Gastrocnemius medialis (tissue), 4 donors: ENCODE measurements around the gene C2orf15. TPM values are rescaled to one million over a fixed set of nuclear protein-coding genes. Genes with fewer than 3 reads are reported as not detected.

Experiments used
- ATAC-seq, 2 donors: fragments of 150-250 bp; one replicate each; pipeline ENCODE4 v1.9.1; 2016
- DNase-seq, 2 donors: peaks; one replicate each; pipeline ENCODE4 v3.0.0-alpha.2; 2019
- H3K27ac ChIP-seq, 4 donors: fragments of 200-600 bp; sonication (generic); 1 replicate in 1 of 4; 2 replicates in 3 of 4; pipeline ENCODE4 v1.5.1; 2016 to 2018; ENCODE audit warnings: mild to moderate bottlenecking in 2 of 4, moderate library complexity in 1 of 4
- H3K27me3 ChIP-seq, 3 donors: fragments of 200-600 bp; sonication (generic) in 2 of 3; 1 replicate in 1 of 3; 2 replicates in 2 of 3; pipeline versions ENCODE4 v1.5.1 to v1.6.0; 2016 to 2019; ENCODE audit warnings: mild to moderate bottlenecking in 1 of 3, moderate library complexity in 1 of 3
- H3K36me3 ChIP-seq, 2 donors: fragments of 200-600 bp; sonication (generic) in 1 of 2; one replicate each; pipeline ENCODE4 v1.5.1; 2017 to 2018
- H3K4me1 ChIP-seq, 2 donors: fragments of 200-600 bp; sonication (generic) in 1 of 2; one replicate each; pipeline ENCODE4 v1.5.1; 2016 to 2017; ENCODE audit warnings: mild to moderate bottlenecking in 2 of 2
- H3K4me3 ChIP-seq, 4 donors: fragments of 200-600 bp; sonication (generic) in 3 of 4; 1 replicate in 1 of 4; 2 replicates in 3 of 4; pipeline ENCODE4 v1.5.1; 2016 to 2019; ENCODE audit warnings: mild to moderate bottlenecking in 2 of 4
- H3K9me3 ChIP-seq, 3 donors: fragments of 200-600 bp; sonication (generic) in 2 of 3; 1 replicate in 1 of 3; 2 replicates in 2 of 3; pipeline ENCODE4 v1.5.1; 2016 to 2019
- POLR2A ChIP-seq, 2 donors: fragments of 450-650 bp; IDR thresholded peaks; one replicate each; pipeline ENCODE4 v1.6.1; 2017; ENCODE audit warnings: antibody characterized with exemption in 2 of 2, mild to moderate bottlenecking in 2 of 2, moderate library complexity in 2 of 2
- in situ Hi-C, 4 donors: fragments of 200-750 bp; cut with MboI; loops; one replicate each; pipeline versions ENCODE4 v1.15.0 to v1.8.0; 2017; ENCODE audit warnings: low sequenced_read_pairs in 4 of 4
- intact Hi-C: fragments of 100-400 bp; cut with DNase I; formaldehyde crosslinking; loops from one replicate; pipeline ENCODE4 v1.15.1; 2023; ENCODE audit warnings: low total_unique reads
- total RNA-seq, 4 donors: library from RNA; depleted of rRNA; stranded (reverse); fragments of >200 nt; gene quantifications; one replicate each; pipeline versions ENCODE4 v1.1.0 to v1.2.3, GENCODE V29; 2016
- TF ChIP-seq, protein P1 (sequence below), 5 experiments: fragments of 450-650 bp in 3 of 5; fragments of 200-600 bp in 2 of 5; sonication (generic) in 2 of 5; IDR thresholded peaks in 4 of 5; conservative IDR thresholded peaks in 1 of 5; 1 replicate in 4 of 5; 2 replicates in 1 of 5; pipeline ENCODE4 v1.5.1; 2016 to 2019; ENCODE audit warnings: antibody characterized with exemption in 5 of 5, mild to moderate bottlenecking in 3 of 5, moderate library complexity in 3 of 5

The C2orf15 gene
- total RNA-seq, 4 donors from 2014 or later: not detected

- H3K27me3 ChIP-seq: no peaks in the 10 kb centered on the region
Measured at GRCh38 chr2:99139003-99139402, 2.5 kb upstream of the C2orf15 start.

DNA sequence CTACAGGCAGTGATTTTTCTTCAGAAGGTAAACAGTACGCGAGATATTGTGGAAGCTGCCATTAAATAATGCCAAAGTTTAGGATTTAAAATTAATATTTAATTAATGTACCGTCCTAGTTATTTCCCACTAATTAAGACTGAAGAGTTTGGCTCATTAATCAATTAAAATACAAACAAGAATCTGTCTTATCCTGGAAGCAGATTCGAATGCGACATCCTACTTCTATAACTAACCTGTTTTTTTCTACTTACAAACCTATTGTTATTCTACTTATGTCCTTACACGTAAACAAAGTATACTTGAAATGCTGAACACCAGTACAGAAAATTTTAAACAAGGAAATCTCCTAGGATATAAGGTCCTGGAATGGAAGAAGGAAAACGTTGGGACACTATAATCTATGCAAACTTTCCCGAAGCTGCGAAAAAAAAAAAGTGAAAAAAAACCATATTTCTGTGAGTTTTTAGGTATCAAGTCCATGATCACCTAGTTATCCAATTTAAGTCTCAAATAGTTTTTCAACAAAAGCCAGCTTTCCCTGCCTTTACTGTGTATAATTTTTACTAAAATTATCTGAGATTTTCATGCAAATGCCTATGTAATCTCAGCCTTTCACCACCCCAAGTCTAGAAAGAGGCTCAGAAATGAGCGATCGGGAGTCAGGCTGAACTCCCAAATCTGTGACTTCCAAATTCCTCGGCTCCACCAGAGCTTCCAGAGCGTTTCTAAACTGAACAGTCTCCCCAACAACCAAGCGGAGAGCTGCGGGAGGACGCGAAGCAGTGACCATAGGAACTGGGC, 1.2 kb upstream of the C2orf15 start:
- Histone ChIP-seq H3K4me1 (peaks cover 4 to 11% of the 10 kb centered on the region in 2 donors), H3K27ac (peak overlapping the region; percentile 78 to 81 (median 79)), H3K27me3 (no peaks in the 10 kb centered on the region), H3K9me3 (no peaks in the 10 kb centered on the region), H3K4me3 (peak overlapping the region; percentile 80 to 98 (median 88)), H3K36me3 (no peaks in the 10 kb centered on the region)
- intact Hi-C loops: loop anchor here (2.0 kb wide), 1 partner anchor 351 kb away; the partner anchor contains the start of gene REV1
- in situ Hi-C loops: no loop called here
- TF ChIP-seq POLR2A (IDR thresholded peaks at IDR 0.05): no peak
- TF ChIP-seq, protein P1, sequence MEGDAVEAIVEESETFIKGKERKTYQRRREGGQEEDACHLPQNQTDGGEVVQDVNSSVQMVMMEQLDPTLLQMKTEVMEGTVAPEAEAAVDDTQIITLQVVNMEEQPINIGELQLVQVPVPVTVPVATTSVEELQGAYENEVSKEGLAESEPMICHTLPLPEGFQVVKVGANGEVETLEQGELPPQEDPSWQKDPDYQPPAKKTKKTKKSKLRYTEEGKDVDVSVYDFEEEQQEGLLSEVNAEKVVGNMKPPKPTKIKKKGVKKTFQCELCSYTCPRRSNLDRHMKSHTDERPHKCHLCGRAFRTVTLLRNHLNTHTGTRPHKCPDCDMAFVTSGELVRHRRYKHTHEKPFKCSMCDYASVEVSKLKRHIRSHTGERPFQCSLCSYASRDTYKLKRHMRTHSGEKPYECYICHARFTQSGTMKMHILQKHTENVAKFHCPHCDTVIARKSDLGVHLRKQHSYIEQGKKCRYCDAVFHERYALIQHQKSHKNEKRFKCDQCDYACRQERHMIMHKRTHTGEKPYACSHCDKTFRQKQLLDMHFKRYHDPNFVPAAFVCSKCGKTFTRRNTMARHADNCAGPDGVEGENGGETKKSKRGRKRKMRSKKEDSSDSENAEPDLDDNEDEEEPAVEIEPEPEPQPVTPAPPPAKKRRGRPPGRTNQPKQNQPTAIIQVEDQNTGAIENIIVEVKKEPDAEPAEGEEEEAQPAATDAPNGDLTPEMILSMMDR (IDR thresholded peaks at IDR 0.05 in 4 of 5, conservative IDR thresholded peaks at IDR 0.05 in 1 of 5): no peak
- ATAC-seq (peak in 1 of 2 donors; percentile 28), DNase-seq (no peak)

More at GRCh38 chr2:99139003-99139402, 2.5 kb upstream of the C2orf15 start:
- TF ChIP-seq POLR2A (IDR thresholded peaks at IDR 0.05): no peak
- TF ChIP-seq, protein P1 (IDR thresholded peaks at IDR 0.05 in 4 of 5, conservative IDR thresholded peaks at IDR 0.05 in 1 of 5): no peak
- Histone ChIP-seq H3K4me1 (peaks cover 4 to 11% of the 10 kb centered on the region in 2 donors), H3K9me3 (no peaks in the 10 kb centered on the region), H3K27ac (no peak overlapping the region), H3K4me3 (no peak overlapping the region), H3K36me3 (no peaks in the 10 kb centered on the region)
- in situ Hi-C loops (no loop called here), intact Hi-C loops (no loop called here)
- DNase-seq: no peak
- no peak for ATAC-seq

DNA sequence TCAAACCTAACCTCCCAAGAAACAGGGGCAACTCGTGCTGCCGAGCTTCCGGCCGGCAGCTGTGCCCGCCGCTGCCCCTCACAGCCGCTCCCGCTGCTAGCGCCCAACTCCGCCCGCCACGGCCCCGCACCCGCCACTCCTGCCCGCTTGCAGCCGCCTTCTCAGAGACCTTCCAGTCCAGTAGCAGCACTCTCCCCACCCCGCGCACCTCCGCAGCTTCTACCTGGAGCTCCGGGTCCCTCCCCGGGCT, 722 bp upstream of the C2orf15 start:
- intact Hi-C loops (loop anchor here (1.0 to 2.0 kb wide), 3 partner anchors 14 to 350 kb away; partner anchors contain the start of genes LIPT1, MITD1, MRPL30 and REV1), in situ Hi-C loops (no loop called here)
- Histone ChIP-seq H3K27me3 (no peaks in the 10 kb centered on the region), H3K27ac (peak overlapping the region; percentile 78 to 81 (median 79)), H3K36me3 (no peaks in the 10 kb centered on the region), H3K4me1 (peaks cover 4 to 11% of the 10 kb centered on the region in 2 donors), H3K4me3 (peak overlapping the region; percentile 80 to 98 (median 88)), H3K9me3 (no peaks in the 10 kb centered on the region)
- ATAC-seq (peak; percentile 55 to 57), DNase-seq (no peak)
- TF ChIP-seq, protein P1 (IDR thresholded peaks at IDR 0.05 in 4 of 5, conservative IDR thresholded peaks at IDR 0.05 in 1 of 5): no peak
- TF ChIP-seq POLR2A (IDR thresholded peaks at IDR 0.05): peak in 1 of 2 donors; percentile 92

GRCh38 chr2:99150706-99151105, 9.2 kb downstream of the C2orf15 start:
- no peak for ATAC-seq
- H3K4me1 ChIP-seq: peaks cover 14 to 30% of the 10 kb centered on the region in 2 donors

More at GRCh38 chr2:99150706-99151105, 9.2 kb downstream of the C2orf15 start:
- TF ChIP-seq, protein P1 (IDR thresholded peaks at IDR 0.05 in 4 of 5, conservative IDR thresholded peaks at IDR 0.05 in 1 of 5): no peak
- TF ChIP-seq POLR2A (IDR thresholded peaks at IDR 0.05): no peak
- no peak for DNase-seq
- Histone ChIP-seq H3K4me3 (no peak overlapping the region), H3K27me3 (no peaks in the 10 kb centered on the region), H3K27ac (no peak overlapping the region), H3K36me3 (no peaks in the 10 kb centered on the region), H3K9me3 (no peaks in the 10 kb centered on the region)
- intact Hi-C loops: loop anchor here (10.0 kb wide), 2 partner anchors 416 to 546 kb away; partner anchors contain the start of genes COA5, MGAT4A and UNC50
- in situ Hi-C loops: no loop called here
